GM13977 (cell line): ENCODE measurements around the gene INTS1.

Source experiments
- DNase-seq: peaks from one replicate; pipeline ENCODE4 v3.0.0; 2012; ENCODE audit warnings: low spot score
- in situ Hi-C: fragments of 300-500 bp; cut with MboI; formaldehyde crosslinking; loops from one replicate; pipeline ENCODE4 v1.12.0; 2022; ENCODE audit warnings: low sequenced_read_pairs, low pct_unique_long_range_greater_than_20kb, mixed read lengths, inconsistent platforms; ENCODE audit not compliant: unreplicated experiment
- TF ChIP-seq, protein P1 (sequence below): IDR thresholded peaks from 2 replicates; pipeline ENCODE4 v1.5.1; 2012; ENCODE audit warnings: mild to moderate bottlenecking, control low read depth; ENCODE audit not compliant: insufficient read depth; ENCODE audit errors: extremely low read depth, missing control alignments

The INTS1 gene

DNA sequence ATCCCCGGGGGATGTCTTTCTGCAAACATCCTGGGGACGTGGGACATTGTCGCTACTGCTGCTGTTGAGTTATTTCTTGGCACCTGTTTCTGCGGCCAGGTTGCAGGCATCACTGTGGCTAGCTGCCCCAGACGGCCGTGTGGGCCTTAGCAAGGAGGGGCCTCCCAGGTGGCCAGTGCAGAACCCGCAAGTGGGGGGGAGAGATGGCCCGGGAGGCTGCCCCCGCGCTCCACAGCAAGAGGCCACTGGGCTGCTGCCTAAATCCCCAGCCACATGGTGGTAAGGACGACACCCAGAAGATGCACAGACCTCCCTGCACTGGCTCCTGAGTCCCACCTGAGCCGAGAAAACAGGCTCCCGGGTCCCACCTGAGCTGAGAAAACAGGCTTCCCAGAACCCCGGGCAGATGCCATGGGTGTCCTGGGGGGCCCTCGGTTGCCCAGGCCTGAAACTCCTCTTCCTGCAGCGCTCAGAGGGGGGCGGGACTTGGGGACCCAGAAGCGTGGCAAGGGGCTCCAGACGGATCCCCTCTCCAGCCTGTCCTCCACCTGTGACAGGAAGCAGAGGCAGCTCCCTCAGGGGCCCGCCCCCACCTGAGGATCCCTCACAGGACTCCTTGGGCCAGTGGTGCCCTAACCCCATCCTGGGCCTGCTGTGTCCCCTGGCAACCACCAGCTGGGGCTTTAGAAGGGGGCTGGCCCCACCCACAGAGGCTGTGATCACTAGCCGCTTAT is 25.4 kb upstream of the INTS1 start:
- TF ChIP-seq, protein P1, sequence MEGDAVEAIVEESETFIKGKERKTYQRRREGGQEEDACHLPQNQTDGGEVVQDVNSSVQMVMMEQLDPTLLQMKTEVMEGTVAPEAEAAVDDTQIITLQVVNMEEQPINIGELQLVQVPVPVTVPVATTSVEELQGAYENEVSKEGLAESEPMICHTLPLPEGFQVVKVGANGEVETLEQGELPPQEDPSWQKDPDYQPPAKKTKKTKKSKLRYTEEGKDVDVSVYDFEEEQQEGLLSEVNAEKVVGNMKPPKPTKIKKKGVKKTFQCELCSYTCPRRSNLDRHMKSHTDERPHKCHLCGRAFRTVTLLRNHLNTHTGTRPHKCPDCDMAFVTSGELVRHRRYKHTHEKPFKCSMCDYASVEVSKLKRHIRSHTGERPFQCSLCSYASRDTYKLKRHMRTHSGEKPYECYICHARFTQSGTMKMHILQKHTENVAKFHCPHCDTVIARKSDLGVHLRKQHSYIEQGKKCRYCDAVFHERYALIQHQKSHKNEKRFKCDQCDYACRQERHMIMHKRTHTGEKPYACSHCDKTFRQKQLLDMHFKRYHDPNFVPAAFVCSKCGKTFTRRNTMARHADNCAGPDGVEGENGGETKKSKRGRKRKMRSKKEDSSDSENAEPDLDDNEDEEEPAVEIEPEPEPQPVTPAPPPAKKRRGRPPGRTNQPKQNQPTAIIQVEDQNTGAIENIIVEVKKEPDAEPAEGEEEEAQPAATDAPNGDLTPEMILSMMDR = no peak
- no peak for DNase-seq
- in situ Hi-C loops = no loop called here

DNA sequence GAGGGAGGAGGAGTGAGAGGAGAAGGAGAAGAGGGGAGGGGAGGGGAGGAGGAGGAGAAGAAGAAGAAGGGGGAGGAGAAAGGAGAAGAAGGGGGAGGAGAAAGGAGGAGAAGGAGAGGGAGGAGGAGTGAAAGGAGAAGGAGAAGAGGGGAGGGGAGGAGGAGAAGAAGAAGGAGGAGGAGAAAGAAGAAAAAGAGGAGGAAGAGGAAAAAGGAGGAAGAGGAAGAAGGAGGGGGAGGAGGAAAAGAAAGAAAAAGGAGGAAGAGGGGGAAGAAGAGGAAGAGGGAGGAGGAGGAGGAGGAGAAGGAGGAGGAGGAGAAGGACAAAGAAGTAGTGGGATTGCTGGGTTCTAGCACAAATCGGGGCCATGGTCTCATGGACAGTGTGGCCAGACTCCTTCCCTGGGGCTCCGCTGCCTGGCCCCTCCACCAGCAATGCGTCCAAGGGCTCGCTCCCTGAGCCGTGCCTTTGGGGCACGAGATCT is 22.1 kb upstream of the INTS1 start:
- DNase-seq = no peak
- TF ChIP-seq, protein P1 = no peak
- in situ Hi-C loops = no loop called here

DNA sequence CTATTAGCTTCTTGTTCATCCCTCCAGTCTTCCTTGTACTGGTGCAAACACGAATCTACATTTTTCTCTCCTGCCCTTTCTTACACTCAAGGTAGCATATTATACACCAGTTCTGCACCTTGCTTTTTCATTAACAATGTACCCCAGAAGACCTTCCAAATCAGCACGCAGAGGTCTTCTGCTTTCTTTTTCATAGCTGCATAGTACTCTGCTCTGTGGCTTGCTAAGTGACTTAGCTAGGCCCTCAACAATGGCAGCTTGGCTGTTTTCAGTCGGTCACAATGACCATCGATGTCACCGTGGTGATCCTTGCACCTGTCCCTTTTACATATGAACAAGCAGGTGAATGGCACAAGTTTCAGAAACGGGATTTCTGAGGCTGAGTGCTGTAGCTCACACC is 21.2 kb upstream of the INTS1 start:
- TF ChIP-seq, protein P1 = no peak
- in situ Hi-C loops = no loop called here
- no peak for DNase-seq

- DNase-seq = no peak
- in situ Hi-C loops = no loop called here
- TF ChIP-seq, protein P1 = no peak
Observed at GRCh38 chr7:1523844-1524243, 19.7 kb upstream of the INTS1 start.

- TF ChIP-seq, protein P1 = no peak
- in situ Hi-C loops = no loop called here
Observed at GRCh38 chr7:1523208-1523607, 19.0 kb upstream of the INTS1 start.

GRCh38 chr7:1521456-1521855 is 17.3 kb upstream of the INTS1 start:
- TF ChIP-seq, protein P1 = no peak
- in situ Hi-C loops = no loop called here
- no peak for DNase-seq

More at GRCh38 chr7:1523208-1523607, 19.0 kb upstream of the INTS1 start:
- DNase-seq = no peak
